Endodermal cell (in vitro differentiated cells): ENCODE results near the gene RIN3. TPM values are rescaled to one million over a fixed set of nuclear protein-coding genes. Genes with fewer than 3 reads are reported as not detected.

Experiments used
- DNase-seq: peaks from one replicate; pipeline ENCODE4 v3.0.0-alpha.2; 2017
- H3K27ac ChIP-seq: 2 replicates; pipeline ENCODE4 v1.5.1; 2013; ENCODE audit warnings: mild to moderate bottlenecking, low read depth, low read length, moderate library complexity
- H3K27me3 ChIP-seq: 2 replicates; pipeline ENCODE4 v1.6.1; 2013; ENCODE audit warnings: mild to moderate bottlenecking, low read length, moderate library complexity; ENCODE audit not compliant: insufficient read depth, control insufficient read depth, poor library complexity, severe bottlenecking
- H3K36me3 ChIP-seq: 2 replicates; pipeline ENCODE4 v1.7.0; 2013; ENCODE audit warnings: mild to moderate bottlenecking, low read length, moderate library complexity; ENCODE audit not compliant: control insufficient read depth, insufficient read depth
- H3K4me1 ChIP-seq: one replicate; pipeline ENCODE4 v1.7.0; 2013; ENCODE audit warnings: low read length; ENCODE audit not compliant: control insufficient read depth, insufficient read depth
- H3K4me3 ChIP-seq: 2 replicates; pipeline ENCODE4 v1.5.1; 2013; ENCODE audit warnings: mild to moderate bottlenecking, low read length, moderate library complexity
- H3K9ac ChIP-seq: 2 replicates; pipeline ENCODE4 v1.6.1; 2013; ENCODE audit warnings: mild to moderate bottlenecking, low read length, moderate library complexity; ENCODE audit not compliant: poor library complexity, severe bottlenecking; ENCODE audit errors: extremely low read depth
- H3K9me3 ChIP-seq: 2 replicates; pipeline ENCODE4 v1.6.1; 2013; ENCODE audit warnings: mild to moderate bottlenecking, low read length, moderate library complexity; ENCODE audit not compliant: control insufficient read depth
- H3K27ac Mint-ChIP-seq: 2 replicates; pipeline ENCODE4 v1.8.0; 2020; ENCODE audit warnings: mixed read lengths
- H3K27me3 Mint-ChIP-seq: 2 replicates; pipeline ENCODE4 v1.8.0; 2021; ENCODE audit warnings: mild to moderate bottlenecking, mixed read lengths; ENCODE audit not compliant: insufficient read depth
- H3K36me3 Mint-ChIP-seq: 2 replicates; pipeline ENCODE4 v1.8.0; 2020; ENCODE audit warnings: low read depth, mixed read lengths
- H3K4me1 Mint-ChIP-seq: 2 replicates; pipeline ENCODE4 v1.8.0; 2020; ENCODE audit warnings: mixed read lengths
- H3K4me3 Mint-ChIP-seq: 2 replicates; pipeline ENCODE4 v1.8.0; 2020; ENCODE audit warnings: mild to moderate bottlenecking, moderate library complexity, mixed read lengths
- H3K9me3 Mint-ChIP-seq: 2 replicates; pipeline ENCODE4 v1.8.0; 2020; ENCODE audit warnings: mild to moderate bottlenecking, mixed read lengths
- WGBS, 2 experiments: methylation state at CpG; one replicate each; pipeline versions ENCODE4 v1.1.5 to v1.1.7; 2013; ENCODE audit warnings: missing lambda C conversion rate in 2 of 2, mixed read lengths in 1 of 2; ENCODE audit not compliant: insufficient coverage in 1 of 2, insufficient read length in 1 of 2; 5-methylcytosine and 5-hydroxymethylcytosine counted together
- total RNA-seq, 2 donors: library from RNA; stranded (reverse); fragmentation: NEBNext Ultra II Directional in 1 of 2; extraction: Animal tissue kit (Norgen Biotek cat#: 25700) in 1 of 2; gene quantifications; 2 replicates in 1 of 2; 3 replicates in 1 of 2; pipeline ENCODE4 v1.2.1, GENCODE V29; 2021
- TF ChIP-seq, protein P1 (sequence below): fragments of 200-600 bp; sonication (generic); conservative IDR thresholded peaks from 2 replicates; pipeline ENCODE4 v1.5.0; 2021; ENCODE audit warnings: antibody characterized with exemption, mild to moderate bottlenecking

Gene RIN3
- total RNA-seq, 2 donors from 2014 or later = 5.2 to 6.0 TPM

DNA sequence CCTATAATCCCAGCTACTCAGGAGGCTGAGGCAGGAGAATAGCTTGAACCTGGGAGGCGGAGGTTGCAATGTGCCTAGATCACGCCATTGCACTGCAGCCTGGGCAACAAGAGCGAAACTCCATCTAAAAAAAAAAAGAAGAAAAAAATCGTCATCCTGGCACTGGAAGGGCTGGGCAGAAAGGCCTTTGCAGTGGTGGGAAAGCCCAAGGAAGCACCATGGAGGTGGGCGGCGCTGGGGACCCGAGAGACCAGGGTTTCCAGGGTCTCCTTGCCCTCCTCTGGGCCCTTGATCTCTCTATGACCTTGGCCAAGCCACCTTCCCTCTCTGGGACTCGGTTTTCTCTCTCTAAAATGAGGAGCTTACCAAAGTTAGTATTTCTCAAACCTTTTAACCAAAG, 169.5 kb downstream of the RIN3 start:
- Mint-ChIP-seq H3K9me3 (no peaks in the 10 kb centered on the region), H3K4me3 (no peak overlapping the region), H3K27ac (no peak overlapping the region), H3K4me1 (no peaks in the 10 kb centered on the region), H3K27me3 (peaks cover 10% of the 10 kb centered on the region), H3K36me3 (peaks cover 3% of the 10 kb centered on the region)
- Histone ChIP-seq H3K4me3 (no peak overlapping the region), H3K27me3 (peaks cover 11% of the 10 kb centered on the region), H3K9me3 (no peaks in the 10 kb centered on the region), H3K4me1 (no peaks in the 10 kb centered on the region), H3K36me3 (no peaks in the 10 kb centered on the region), H3K27ac (no peak overlapping the region), H3K9ac (no peak overlapping the region)
- 84 to 99% methylated on average over 5 to 8 of the region's 8 CpGs for WGBS, 2 experiments
- DNase-seq = no peak
- TF ChIP-seq, protein P1, sequence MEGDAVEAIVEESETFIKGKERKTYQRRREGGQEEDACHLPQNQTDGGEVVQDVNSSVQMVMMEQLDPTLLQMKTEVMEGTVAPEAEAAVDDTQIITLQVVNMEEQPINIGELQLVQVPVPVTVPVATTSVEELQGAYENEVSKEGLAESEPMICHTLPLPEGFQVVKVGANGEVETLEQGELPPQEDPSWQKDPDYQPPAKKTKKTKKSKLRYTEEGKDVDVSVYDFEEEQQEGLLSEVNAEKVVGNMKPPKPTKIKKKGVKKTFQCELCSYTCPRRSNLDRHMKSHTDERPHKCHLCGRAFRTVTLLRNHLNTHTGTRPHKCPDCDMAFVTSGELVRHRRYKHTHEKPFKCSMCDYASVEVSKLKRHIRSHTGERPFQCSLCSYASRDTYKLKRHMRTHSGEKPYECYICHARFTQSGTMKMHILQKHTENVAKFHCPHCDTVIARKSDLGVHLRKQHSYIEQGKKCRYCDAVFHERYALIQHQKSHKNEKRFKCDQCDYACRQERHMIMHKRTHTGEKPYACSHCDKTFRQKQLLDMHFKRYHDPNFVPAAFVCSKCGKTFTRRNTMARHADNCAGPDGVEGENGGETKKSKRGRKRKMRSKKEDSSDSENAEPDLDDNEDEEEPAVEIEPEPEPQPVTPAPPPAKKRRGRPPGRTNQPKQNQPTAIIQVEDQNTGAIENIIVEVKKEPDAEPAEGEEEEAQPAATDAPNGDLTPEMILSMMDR = no peak

DNA sequence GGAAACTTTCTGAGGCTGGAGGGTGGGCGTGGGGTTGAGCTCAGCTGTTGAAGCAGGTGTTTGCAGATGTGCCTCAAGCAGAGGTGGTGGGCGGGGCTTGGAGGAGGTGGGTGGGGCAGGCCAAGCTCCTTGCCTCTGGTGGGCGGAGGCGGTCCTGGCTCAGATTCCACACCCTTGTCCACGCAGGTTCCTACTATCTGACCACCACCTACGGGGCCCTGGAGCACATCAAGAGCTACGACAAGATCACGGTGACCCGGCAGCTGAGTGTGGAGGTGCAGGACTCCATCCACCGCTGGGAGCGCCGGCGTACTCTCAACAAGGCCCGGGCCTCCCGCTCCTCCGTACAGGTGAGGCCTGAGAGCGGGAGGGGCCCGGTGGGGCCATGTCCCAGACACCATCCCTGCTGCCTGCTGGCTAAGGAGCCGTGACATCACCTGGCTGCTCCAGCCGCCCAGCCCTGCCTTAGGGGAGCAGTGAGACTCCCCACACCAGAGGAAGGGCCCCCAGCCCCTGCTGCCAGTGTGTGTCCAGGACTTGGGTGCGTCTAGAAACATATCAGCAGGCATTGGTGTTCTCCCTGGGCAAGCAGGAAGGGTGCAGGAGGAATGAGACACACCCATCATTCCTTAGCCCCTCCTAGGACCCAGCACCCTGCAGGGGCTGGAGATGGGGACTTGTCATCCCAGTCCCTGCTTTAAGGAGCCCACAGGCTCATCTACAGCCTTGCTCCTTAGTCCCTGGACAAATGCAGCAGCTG, 171.4 kb downstream of the RIN3 start:
- Histone ChIP-seq H3K36me3 (no peaks in the 10 kb centered on the region), H3K9me3 (no peaks in the 10 kb centered on the region)
- WGBS, 2 experiments = 84 to 89% methylated on average over 5 to 21 of the region's 21 CpGs

DNA sequence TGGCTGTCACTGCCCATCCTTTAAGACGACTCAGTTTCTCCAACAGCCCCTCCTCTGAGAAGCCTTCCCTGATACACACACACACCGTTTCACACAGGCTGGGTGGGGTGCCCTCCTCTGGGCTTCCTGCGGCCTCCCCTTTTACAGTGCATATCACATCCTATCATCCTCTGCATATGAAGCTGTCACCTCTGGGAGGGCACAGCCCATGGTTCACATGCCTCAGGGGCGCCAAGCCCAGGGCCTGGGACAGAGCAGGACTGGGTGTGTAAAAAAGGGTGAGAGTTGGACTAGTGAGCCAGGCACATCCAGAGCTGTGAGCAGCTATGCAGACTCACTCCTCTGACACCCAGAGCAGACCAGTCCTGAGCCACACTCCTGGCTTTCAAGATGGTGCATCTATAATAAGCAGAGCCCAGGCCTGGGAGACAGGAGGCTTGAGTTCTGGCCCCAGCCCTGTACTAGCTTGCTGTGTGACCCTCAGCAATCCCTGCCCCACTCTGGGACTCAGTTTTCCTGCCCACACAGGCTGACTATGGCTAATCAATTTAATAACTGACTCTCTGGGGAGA, 172.3 kb downstream of the RIN3 start:
- DNase-seq = no peak
- Histone ChIP-seq H3K27ac (no peak overlapping the region), H3K4me1 (no peaks in the 10 kb centered on the region), H3K9ac (no peak overlapping the region), H3K36me3 (no peaks in the 10 kb centered on the region), H3K27me3 (peaks cover 25% of the 10 kb centered on the region), H3K9me3 (no peaks in the 10 kb centered on the region), H3K4me3 (no peak overlapping the region)
- no peaks in the 10 kb centered on the region for H3K4me1 Mint-ChIP-seq
- TF ChIP-seq, protein P1 = no peak
- peaks cover 21% of the 10 kb centered on the region for H3K27me3 Mint-ChIP-seq
- peaks cover 3% of the 10 kb centered on the region for H3K36me3 Mint-ChIP-seq
- H3K27ac Mint-ChIP-seq = no peak overlapping the region
- no peak overlapping the region for H3K4me3 Mint-ChIP-seq
- WGBS, 2 experiments = 85 to 96% methylated on average over 3 to 4 of the region's 4 CpGs
- no peaks in the 10 kb centered on the region for H3K9me3 Mint-ChIP-seq

More for the DNA sequence above, 171.4 kb downstream of the RIN3 start:
- H3K9ac ChIP-seq = no peak overlapping the region
- Mint-ChIP-seq H3K4me1 (no peaks in the 10 kb centered on the region), H3K36me3 (peaks cover 3% of the 10 kb centered on the region), H3K27ac (no peak overlapping the region), H3K4me3 (no peak overlapping the region), H3K9me3 (no peaks in the 10 kb centered on the region), H3K27me3 (peaks cover 21% of the 10 kb centered on the region)
- no peaks in the 10 kb centered on the region for H3K4me1 ChIP-seq
- DNase-seq = peak; percentile 73
- peaks cover 25% of the 10 kb centered on the region for H3K27me3 ChIP-seq
- H3K27ac ChIP-seq = no peak overlapping the region
- TF ChIP-seq, protein P1 = no peak
- H3K4me3 ChIP-seq = no peak overlapping the region
